K562 (cell line): ENCODE results near the gene ADGRD1. TPM values are rescaled to one million over a fixed set of nuclear protein-coding genes. Genes with fewer than 3 reads are reported as not detected.

Experiments used
- BRF2 ChIP-seq: IDR thresholded peaks from 3 replicates; pipeline ENCODE4 v1.6.1; 2011; ENCODE audit warnings: borderline replicate concordance, mild to moderate bottlenecking; ENCODE audit not compliant: insufficient read length, insufficient read depth
- CHD4 ChIP-seq: fragments of 200-600 bp; sonication (generic); IDR thresholded peaks from 3 replicates; pipeline ENCODE4 v1.6.1; 2012; ENCODE audit warnings: low read depth, mild to moderate bottlenecking, mixed read lengths, low read length, inconsistent platforms; ENCODE audit not compliant: insufficient read depth, insufficient replicate concordance, poor library complexity, severe bottlenecking
- ETS2 ChIP-seq: IDR thresholded peaks from 2 replicates; pipeline ENCODE4 v1.6.1; 2016; ENCODE audit warnings: borderline replicate concordance, missing genetic modification characterization, mild to moderate bottlenecking, moderate library complexity, missing compliant biosample characterization; ENCODE audit not compliant: poor library complexity, severe bottlenecking
- GMEB1 ChIP-seq: fragments of 250-450 bp; sonication (Bioruptor Pico); IDR thresholded peaks from 2 replicates; pipeline ENCODE4 v1.4.0; 2020; ENCODE audit warnings: mild to moderate bottlenecking
- IRF2 ChIP-seq: sonication (generic); formaldehyde crosslinking; IDR thresholded peaks from 2 replicates; pipeline ENCODE4 v1.8.1; 2022; ENCODE audit warnings: mild to moderate bottlenecking, missing genetic modification reagents
- MCM5 ChIP-seq: fragments of 450-650 bp; IDR thresholded peaks from 2 replicates; pipeline ENCODE4 v1.6.1; 2016; ENCODE audit warnings: low read depth
- POLR2B ChIP-seq: fragments of 450-650 bp; IDR thresholded peaks from 2 replicates; pipeline ENCODE4 v1.6.1; 2018; ENCODE audit warnings: low read depth; ENCODE audit not compliant: partially characterized antibody
- TAF1 ChIP-seq: IDR thresholded peaks from 2 replicates; pipeline ENCODE4 v1.6.1; 2011; ENCODE audit warnings: mild to moderate bottlenecking, low read length, moderate library complexity; ENCODE audit not compliant: insufficient read depth, control insufficient read depth, severe bottlenecking; ENCODE audit errors: extremely low read depth
- ZNF639 ChIP-seq, 2 experiments: fragments of 200-800 bp in 1 of 2; sonication (Bioruptor generic) in 1 of 2; sonication (generic) in 1 of 2; formaldehyde crosslinking in 1 of 2; IDR thresholded peaks in 1 of 2; conservative IDR thresholded peaks in 1 of 2; 2 replicates each; pipeline versions ENCODE4 v1.5.0 to v1.6.1; 2016 to 2020; ENCODE audit warnings: missing compliant biosample characterization in 1 of 2, missing genetic modification characterization in 1 of 2, missing genetic modification reagents in 1 of 2
- polyA plus RNA-seq, 8 experiments: library from polyadenylated mRNA; depleted of rRNA in 4 of 8; stranded (reverse) in 5 of 8; unstranded in 3 of 8; fragments of >200 nt; fragmentation: Nextera tagmentation in 2 of 8; fragmentation: Illumina TruSeq in 1 of 8; extraction: Ambion mirVana in 2 of 8; extraction: Trizol in 1 of 8; gene quantifications; 2 replicates each; pipeline versions ENCODE4 v1.2.1 to v1.2.3, GENCODE V29; 2011 to 2014; ENCODE audit warnings: inconsistent platforms in 1 of 8, missing spikeins in 1 of 8
- total RNA-seq, 7 experiments: library from RNA; depleted of rRNA in 6 of 7; stranded (reverse); fragments of >200 nt in 6 of 7; fragmentation: Illumina TruSeq in 2 of 7; extraction: Trizol in 2 of 7; gene quantifications; 2 replicates each; pipeline versions ENCODE4 v1.2.1 to v1.2.3, GENCODE V29; 2011 to 2021; ENCODE audit warnings: low replicate concordance in 1 of 7

Gene ADGRD1
- total and polyA plus RNA-seq, 9 of the 15 experiments (the other 6 are each of a cell fraction or from before 2014, with no cell fraction given), result 1.7 to 11.7 (median 3.3) TPM

- TF ChIP-seq GMEB1 (CRISPR knock-in tag), result no peak
- no peak for TF ChIP-seq TAF1
- TF ChIP-seq POLR2B, result no peak
- TF ChIP-seq ZNF639 (CRISPR knock-in tag; conservative IDR thresholded peaks at IDR 0.05 in 1 of 2, IDR thresholded peaks at IDR 0.05 in 1 of 2), result no peak
- no peak for TF ChIP-seq BRF2
- no peak for TF ChIP-seq MCM5
- no peak for TF ChIP-seq CHD4
- no peak for TF ChIP-seq IRF2 (CRISPR knock-in tag)
- TF ChIP-seq ETS2 (tag), result no peak
These were observed 110.3 kb downstream of the ADGRD1 start (continued) for GRCh38 chr12:131063960-131064359.
